Keratinocyte (primary cell): Measurements from ENCODE around the gene RASEF. TPM values are rescaled to one million over a fixed set of nuclear protein-coding genes. Genes with fewer than 3 reads are reported as not detected.
A peak's percentile ranks its signal among the peaks of the same experiment; 100 is the strongest.

Experiments
- DNase-seq: peaks from one replicate; pipeline ENCODE4 v3.0.0-alpha.2; 2011; ENCODE audit warnings: low read depth, missing footprints, low spot score
- FAIRE-seq: peaks from 2 replicates; lab custom pipeline; 2011; peaks lifted over from hg19 to GRCh38; lab: Jason Lieb, UNC
- H2AFZ ChIP-seq: 2 replicates; pipeline ENCODE4 v1.6.0; 2012; ENCODE audit warnings: low read length, control low read depth, inconsistent platforms; ENCODE audit not compliant: control insufficient read depth
- H3K27ac ChIP-seq: 2 replicates; pipeline ENCODE4 v1.5.1; 2011; ENCODE audit warnings: low read length; ENCODE audit not compliant: control insufficient read depth, insufficient read depth
- H3K27me3 ChIP-seq: 3 replicates; pipeline ENCODE4 v1.6.0; 2011; ENCODE audit warnings: low read length; ENCODE audit not compliant: control insufficient read depth, insufficient read depth; ENCODE audit errors: extremely low read depth
- H3K36me3 ChIP-seq, 2 experiments: 2 replicates in 1 of 2; 3 replicates in 1 of 2; pipeline ENCODE4 v1.5.1; 2011; ENCODE audit warnings: low read length in 2 of 2, mild to moderate bottlenecking in 1 of 2; ENCODE audit not compliant: control insufficient read depth in 2 of 2, insufficient read depth in 2 of 2; ENCODE audit errors: extremely low read depth in 1 of 2
- H3K4me1 ChIP-seq: 3 replicates; pipeline ENCODE4 v1.5.1; 2011; ENCODE audit warnings: low read length; ENCODE audit not compliant: control insufficient read depth, insufficient read depth; ENCODE audit errors: extremely low read depth
- H3K4me2 ChIP-seq: 3 replicates; pipeline ENCODE4 v1.6.0; 2011; ENCODE audit warnings: low read depth, low read length; ENCODE audit not compliant: control insufficient read depth, insufficient read depth; ENCODE audit errors: extremely low read depth
- H3K4me3 ChIP-seq, 3 experiments: fragments of 200-600 bp in 1 of 3; sonication (generic) in 1 of 3; 2 replicates in 2 of 3; 3 replicates in 1 of 3; pipeline ENCODE4 v1.5.1; 2011 to 2016; ENCODE audit warnings: low read length in 3 of 3, mild to moderate bottlenecking in 3 of 3, control low read depth in 2 of 3, inconsistent platforms in 1 of 3, low read depth in 1 of 3, mixed read lengths in 1 of 3, mixed run types in 1 of 3, moderate library complexity in 1 of 3; ENCODE audit not compliant: control insufficient read depth in 2 of 3, insufficient read depth in 2 of 3; ENCODE audit errors: extremely low read depth in 1 of 3
- H3K79me2 ChIP-seq: 2 replicates; pipeline ENCODE4 v1.6.0; 2012; ENCODE audit warnings: low read length; ENCODE audit not compliant: control insufficient read depth, insufficient read depth
- H3K9ac ChIP-seq: 3 replicates; pipeline ENCODE4 v1.6.0; 2011; ENCODE audit warnings: low read length; ENCODE audit not compliant: control insufficient read depth, insufficient read depth; ENCODE audit errors: extremely low read depth
- H3K9me1 ChIP-seq: 3 replicates; pipeline ENCODE4 v1.6.0; 2011; ENCODE audit warnings: low read length; ENCODE audit not compliant: control insufficient read depth, insufficient read depth; ENCODE audit errors: extremely low read depth
- H3K9me3 ChIP-seq: 2 replicates; pipeline ENCODE4 v1.5.1; 2012; ENCODE audit warnings: low read depth, low read length; ENCODE audit not compliant: control insufficient read depth
- H4K20me1 ChIP-seq: 3 replicates; pipeline ENCODE4 v1.6.0; 2011; ENCODE audit warnings: low read length; ENCODE audit not compliant: control insufficient read depth, insufficient read depth; ENCODE audit errors: extremely low read depth
- EZH2 ChIP-seq: IDR thresholded peaks from one replicate; pipeline ENCODE4 v1.6.1; 2012; ENCODE audit warnings: inconsistent platforms, mild to moderate bottlenecking, low read length, moderate library complexity
- dilution Hi-C: fragments of 300-500 bp; cut with MboI; formaldehyde crosslinking; loops from one replicate; pipeline ENCODE4 v1.7.0; 2020; ENCODE audit warnings: low sequenced_read_pairs; ENCODE audit not compliant: extremely low pct_ligation_motif_present
- polyA plus RNA-seq, 5 experiments: library from polyadenylated mRNA; depleted of rRNA in 3 of 5; stranded (reverse) in 3 of 5; stranded (forward) in 1 of 5; unstranded in 1 of 5; fragments of >200 nt; gene quantifications; 1 replicate in 1 of 5; 2 replicates in 3 of 5; 3 replicates in 1 of 5; pipeline versions ENCODE4 v1.2.1 to v1.2.3, GENCODE V29; 2011 to 2012; ENCODE audit warnings: missing spikeins in 2 of 5, low read depth in 1 of 5, low replicate concordance in 1 of 5
- TF ChIP-seq, protein P1 (sequence below), 3 experiments: IDR thresholded peaks in 1 of 3; conservative IDR thresholded peaks in 1 of 3; optimal IDR thresholded peaks in 1 of 3; 2 replicates in 2 of 3; 3 replicates in 1 of 3; pipeline versions ENCODE3 to v1.5.1; 2011; ENCODE audit warnings: low read length in 3 of 3, mild to moderate bottlenecking in 3 of 3, moderate library complexity in 2 of 3, control low read depth in 1 of 3, inconsistent platforms in 1 of 3; ENCODE audit not compliant: insufficient read depth in 2 of 3; ENCODE audit errors: extremely low read depth in 1 of 3

RASEF gene
- polyA plus RNA-seq, 1 donor (not counting 4 experiments of a cell fraction or from before 2014, with no cell fraction given) = 0.28 TPM

DNA sequence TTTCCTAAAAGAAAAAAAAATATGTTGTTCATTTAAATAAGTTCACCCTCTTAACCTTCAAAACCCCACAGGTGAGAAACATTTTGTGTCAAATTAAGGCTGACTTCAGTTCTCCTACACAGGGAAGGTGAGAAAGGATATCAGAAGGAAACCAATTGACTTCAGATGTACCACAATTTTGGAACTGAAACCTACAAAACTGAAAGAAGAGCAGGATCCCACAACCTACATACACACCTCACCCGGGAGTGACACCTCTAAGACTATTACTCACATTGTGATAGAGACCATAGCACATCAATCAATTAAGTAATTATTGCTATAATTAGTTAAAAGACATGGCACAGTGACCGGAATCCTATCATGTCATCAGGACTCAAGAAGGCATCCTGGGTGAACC lies 47.0 kb downstream of the RASEF start:
- Histone ChIP-seq H3K4me2 (no peak overlapping the region), H3K4me3 (no peak overlapping the region), H3K9me3 (no peaks in the 10 kb centered on the region), H3K4me1 (no peaks in the 10 kb centered on the region), H3K9me1 (no peaks in the 10 kb centered on the region), H3K27me3 (no peaks in the 10 kb centered on the region), H2AFZ (no peak overlapping the region), H3K9ac (no peak overlapping the region), H3K27ac (no peak overlapping the region), H3K36me3 (no peaks in the 10 kb centered on the region), H4K20me1 (no peaks in the 10 kb centered on the region), H3K79me2 (no peaks in the 10 kb centered on the region)
- no peak for TF ChIP-seq EZH2
- TF ChIP-seq, protein P1, sequence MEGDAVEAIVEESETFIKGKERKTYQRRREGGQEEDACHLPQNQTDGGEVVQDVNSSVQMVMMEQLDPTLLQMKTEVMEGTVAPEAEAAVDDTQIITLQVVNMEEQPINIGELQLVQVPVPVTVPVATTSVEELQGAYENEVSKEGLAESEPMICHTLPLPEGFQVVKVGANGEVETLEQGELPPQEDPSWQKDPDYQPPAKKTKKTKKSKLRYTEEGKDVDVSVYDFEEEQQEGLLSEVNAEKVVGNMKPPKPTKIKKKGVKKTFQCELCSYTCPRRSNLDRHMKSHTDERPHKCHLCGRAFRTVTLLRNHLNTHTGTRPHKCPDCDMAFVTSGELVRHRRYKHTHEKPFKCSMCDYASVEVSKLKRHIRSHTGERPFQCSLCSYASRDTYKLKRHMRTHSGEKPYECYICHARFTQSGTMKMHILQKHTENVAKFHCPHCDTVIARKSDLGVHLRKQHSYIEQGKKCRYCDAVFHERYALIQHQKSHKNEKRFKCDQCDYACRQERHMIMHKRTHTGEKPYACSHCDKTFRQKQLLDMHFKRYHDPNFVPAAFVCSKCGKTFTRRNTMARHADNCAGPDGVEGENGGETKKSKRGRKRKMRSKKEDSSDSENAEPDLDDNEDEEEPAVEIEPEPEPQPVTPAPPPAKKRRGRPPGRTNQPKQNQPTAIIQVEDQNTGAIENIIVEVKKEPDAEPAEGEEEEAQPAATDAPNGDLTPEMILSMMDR (optimal IDR thresholded peaks at IDR 0.05 in 1 of 3, IDR thresholded peaks at IDR 0.05 in 1 of 3, conservative IDR thresholded peaks at IDR 0.05 in 1 of 3; ENCODE audit: extremely low read depth in 1 of 3, insufficient read depth in 2 of 3, low read length in 3 of 3) = no peak
- no peak for FAIRE-seq
- dilution Hi-C loops = no loop called here
- DNase-seq = no peak

DNA sequence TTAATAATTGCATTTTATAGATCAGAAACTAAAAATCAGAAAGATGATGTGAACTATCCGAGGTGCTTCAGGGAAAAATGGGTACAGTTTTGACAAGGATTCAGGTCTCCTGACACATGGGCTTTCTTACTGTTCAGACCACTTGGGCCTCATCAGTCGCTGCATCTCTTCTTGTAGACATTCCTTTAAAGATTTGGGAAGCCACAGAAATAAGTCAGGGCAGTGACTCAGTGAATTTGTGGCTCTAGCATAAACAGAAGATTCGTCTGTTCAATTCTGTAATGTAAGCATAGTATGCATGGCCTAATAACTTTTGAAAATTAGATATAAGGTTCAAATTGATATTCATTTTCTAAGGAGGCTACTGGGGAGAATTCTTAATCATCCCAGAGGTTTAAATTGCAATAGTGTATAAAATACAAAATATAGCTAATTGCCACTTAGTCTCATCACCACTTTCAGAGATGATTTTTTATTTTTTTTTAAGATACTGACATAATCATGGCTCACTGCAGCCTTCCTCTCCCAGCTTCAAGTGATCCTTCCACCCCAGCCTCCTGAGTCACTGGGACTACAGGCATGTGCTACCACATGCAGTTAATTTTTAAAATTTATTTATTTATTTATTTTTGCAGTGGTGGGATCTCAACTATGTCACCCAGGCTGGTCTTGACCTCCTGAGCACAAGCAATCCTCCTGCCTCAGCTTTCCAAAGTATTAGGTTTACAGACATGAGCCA lies 48.9 kb downstream of the RASEF start:
- no peak for DNase-seq
- Histone ChIP-seq H3K27ac (no peak overlapping the region), H4K20me1 (no peaks in the 10 kb centered on the region), H3K4me3 (no peak overlapping the region), H3K9ac (no peak overlapping the region), H3K27me3 (no peaks in the 10 kb centered on the region), H3K36me3 (no peaks in the 10 kb centered on the region), H3K4me1 (no peaks in the 10 kb centered on the region), H3K4me2 (no peak overlapping the region), H3K9me3 (no peaks in the 10 kb centered on the region), H3K9me1 (no peaks in the 10 kb centered on the region), H3K79me2 (no peaks in the 10 kb centered on the region), H2AFZ (no peak overlapping the region)
- dilution Hi-C loops = no loop called here
- FAIRE-seq = peak; percentile 43
- no peak for TF ChIP-seq EZH2
- TF ChIP-seq, protein P1 (optimal IDR thresholded peaks at IDR 0.05 in 1 of 3, IDR thresholded peaks at IDR 0.05 in 1 of 3, conservative IDR thresholded peaks at IDR 0.05 in 1 of 3; ENCODE audit: extremely low read depth in 1 of 3, insufficient read depth in 2 of 3, low read length in 3 of 3) = no peak
